ENCODE results near the gene TFAM. TPM values are rescaled to one million over a fixed set of nuclear protein-coding genes. Genes with fewer than 3 reads are reported as not detected.
A peak's percentile ranks its signal among the peaks of the same experiment; 100 is the strongest.

TFAM gene
- total RNA-seq, 1 experiment from 2014 or later, result 141 TPM

GRCh38 chr10:58433066-58433465 is 47.9 kb downstream of the TFAM start:
- DNase-seq (ENCODE audit: low read depth), result no peak

GRCh38 chr10:58433571-58433970 is 48.4 kb downstream of the TFAM start:
- no peak for DNase-seq (ENCODE audit: low read depth)

GRCh38 chr10:58435297-58435985 is 50.2 kb downstream of the TFAM start:
- peak; percentile 98 for DNase-seq (ENCODE audit: low read depth)

GRCh38 chr10:58436071-58436470 is 50.9 kb downstream of the TFAM start:
- DNase-seq (ENCODE audit: low read depth), result peak; percentile 81

GRCh38 chr10:58438340-58438871 is 53.2 kb downstream of the TFAM start:
- peak; percentile 14 for DNase-seq (ENCODE audit: low read depth)

GRCh38 chr10:58438986-58439385 is 53.8 kb downstream of the TFAM start:
- DNase-seq (ENCODE audit: low read depth), result no peak

- no peak for DNase-seq (ENCODE audit: low read depth)
Measured at GRCh38 chr10:58439632-58440364, 54.6 kb downstream of the TFAM start.

GRCh38 chr10:58440484-58440883 is 55.3 kb downstream of the TFAM start:
- DNase-seq (ENCODE audit: low read depth), result peak; percentile 13

GRCh38 chr10:58444321-58444720 is 59.1 kb downstream of the TFAM start:
- no peak for DNase-seq (ENCODE audit: low read depth)

GRCh38 chr10:58444876-58445275 is 59.7 kb downstream of the TFAM start:
- DNase-seq (ENCODE audit: low read depth), result no peak

GRCh38 chr10:58448121-58448935 is 63.1 kb downstream of the TFAM start:
- DNase-seq (ENCODE audit: low read depth), result no peak

Other genes starting within 250 kb of the TFAM start
- gene IPMK, start 117.5 kb upstream of the TFAM start, total RNA-seq (2014; rRNA removed; shearing (Covaris generic)), result 3.1 and 3.7 TPM in 2 replicates
- gene CISD1, start 116.2 kb upstream of the TFAM start, total RNA-seq (2014; rRNA removed; shearing (Covaris generic)), result 35.0 and 63.0 TPM in 2 replicates
- gene UBE2D1, start 50.4 kb upstream of the TFAM start, total RNA-seq (2014; rRNA removed; shearing (Covaris generic)), result 12.1 and 18.2 TPM in 2 replicates
- gene BICC1, start 127.5 kb downstream of the TFAM start, total RNA-seq (2014; rRNA removed; shearing (Covaris generic)), result 7.9 and 8.7 TPM in 2 replicates